SK-N-MC (cell line): ENCODE results near the gene WDR3.

Experiments used
- EZH2 ChIP-seq: fragments of 200-600 bp; sonication (generic); IDR thresholded peaks from one replicate; pipeline ENCODE4 v1.6.1; 2017; ENCODE audit warnings: antibody characterized with exemption
- POLR2AphosphoS5 ChIP-seq: IDR thresholded peaks from 2 replicates; pipeline ENCODE4 v1.6.1; 2012; ENCODE audit warnings: mild to moderate bottlenecking, low read depth, low read length, borderline replicate concordance

DNA sequence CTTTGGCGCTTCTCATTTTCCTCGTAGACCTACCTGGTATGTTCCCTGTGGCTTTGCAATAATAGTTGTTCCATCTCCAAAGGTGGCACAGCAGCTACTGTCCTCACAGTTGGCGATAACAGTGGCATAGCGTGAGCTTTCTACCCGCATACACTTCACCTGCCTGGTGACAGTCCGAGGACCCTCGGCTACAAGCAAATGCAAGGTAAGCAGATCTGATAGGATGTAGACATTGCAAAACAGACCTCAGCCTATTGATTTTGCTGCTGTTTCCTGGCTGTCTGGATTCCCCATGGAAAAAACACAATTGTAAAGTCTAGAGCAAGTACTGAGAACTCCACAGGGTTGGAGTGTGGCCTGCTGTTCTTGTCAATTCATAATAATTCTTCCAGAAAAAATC lies 78.5 kb downstream of the WDR3 start:
- TF ChIP-seq EZH2 (no peak), POLR2AphosphoS5 (no peak)
